ENCODE measurements around the gene WDTC1. TPM values are rescaled to one million over a fixed set of nuclear protein-coding genes. Genes with fewer than 3 reads are reported as not detected.
"Not testable (repeated sequence)": the region's sequence is repeated elsewhere in the genome, so short reads cannot be mapped to it uniquely, and the experiment has no call there.

Gene WDTC1
- total RNA-seq, 1 experiment from 2014 or later: 23.7 TPM

DNA sequence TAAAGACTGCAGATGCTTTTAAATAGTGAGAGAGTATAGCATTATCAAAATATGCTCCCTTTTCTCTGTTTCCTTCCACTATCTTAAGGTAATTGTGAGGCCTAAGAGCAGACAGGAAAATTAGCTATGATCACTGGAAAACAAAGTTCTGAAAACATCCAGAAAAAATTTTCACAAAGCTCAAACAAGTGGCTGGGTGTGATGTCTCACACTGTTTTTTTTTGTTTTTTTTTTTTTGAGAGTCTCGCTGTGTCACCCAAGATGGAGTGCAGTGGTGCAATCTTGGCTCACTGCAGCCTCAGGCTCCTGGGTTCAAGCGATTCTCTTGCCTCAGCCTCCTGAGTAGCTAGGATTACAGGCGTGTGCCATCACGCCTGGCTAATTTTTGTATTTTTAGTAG, 7.2 kb downstream of the WDTC1 start:
- ChIA-PET POLR2A (ENCODE audit: unreplicated experiment) (no interaction called here), CTCF (no interaction called here)
- H3K4me2 ChIP-seq (ENCODE audit: low read length): no peak overlapping the region
- H4K20me1 ChIP-seq (ENCODE audit: low read length): no peaks in the 10 kb centered on the region
- TF ChIP-seq EZH2phosphoT487 (IDR thresholded peaks at IDR 0.05; ENCODE audit: borderline replicate concordance, low read length) (no peak), EZH2 (IDR thresholded peaks at IDR 0.05; ENCODE audit: low read length, unreplicated experiment) (no peak)
- TF ChIP-seq, protein P1, sequence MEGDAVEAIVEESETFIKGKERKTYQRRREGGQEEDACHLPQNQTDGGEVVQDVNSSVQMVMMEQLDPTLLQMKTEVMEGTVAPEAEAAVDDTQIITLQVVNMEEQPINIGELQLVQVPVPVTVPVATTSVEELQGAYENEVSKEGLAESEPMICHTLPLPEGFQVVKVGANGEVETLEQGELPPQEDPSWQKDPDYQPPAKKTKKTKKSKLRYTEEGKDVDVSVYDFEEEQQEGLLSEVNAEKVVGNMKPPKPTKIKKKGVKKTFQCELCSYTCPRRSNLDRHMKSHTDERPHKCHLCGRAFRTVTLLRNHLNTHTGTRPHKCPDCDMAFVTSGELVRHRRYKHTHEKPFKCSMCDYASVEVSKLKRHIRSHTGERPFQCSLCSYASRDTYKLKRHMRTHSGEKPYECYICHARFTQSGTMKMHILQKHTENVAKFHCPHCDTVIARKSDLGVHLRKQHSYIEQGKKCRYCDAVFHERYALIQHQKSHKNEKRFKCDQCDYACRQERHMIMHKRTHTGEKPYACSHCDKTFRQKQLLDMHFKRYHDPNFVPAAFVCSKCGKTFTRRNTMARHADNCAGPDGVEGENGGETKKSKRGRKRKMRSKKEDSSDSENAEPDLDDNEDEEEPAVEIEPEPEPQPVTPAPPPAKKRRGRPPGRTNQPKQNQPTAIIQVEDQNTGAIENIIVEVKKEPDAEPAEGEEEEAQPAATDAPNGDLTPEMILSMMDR (conservative IDR thresholded peaks at IDR 0.05; ENCODE audit: low read depth, low read length): no peak
- H2AFZ ChIP-seq (ENCODE audit: low read length): no peak overlapping the region
- no peaks in the 10 kb centered on the region for H3K4me1 ChIP-seq (ENCODE audit: insufficient read depth, low read length)
- H3K79me2 ChIP-seq (ENCODE audit: low read length): peaks cover 5% of the 10 kb centered on the region; the same call in 1 of the 2 replicates
- H3K4me3 ChIP-seq (ENCODE audit: low read length): no peak overlapping the region
- ATAC-seq: no peak
- H3F3A ChIP-seq (ENCODE audit: low read length, unreplicated experiment): no peaks in the 10 kb centered on the region
- BruUV-seq (replicated peaks): no TSS peak
- H3K27ac ChIP-seq (ENCODE audit: low read length): no peak overlapping the region
- H3K9me2 ChIP-seq (replicated peaks; ENCODE audit: low read length): no peaks in the 10 kb centered on the region
- DNase-seq: no peak
- H3K27me3 ChIP-seq (ENCODE audit: low read length): no peaks in the 10 kb centered on the region
- intact Hi-C loops (cut with micrococcal nuclease): no loop called here
- no peak overlapping the region for H3K9ac ChIP-seq (ENCODE audit: low read length)
- H3K36me3 ChIP-seq (ENCODE audit: low read depth, low read length): 0 out of 2 replicates have a peak, but pooled peaks cover 2% of the 10 kb centered on the region
- no peaks in the 10 kb centered on the region for H3K9me3 ChIP-seq (ENCODE audit: low read length)

DNA sequence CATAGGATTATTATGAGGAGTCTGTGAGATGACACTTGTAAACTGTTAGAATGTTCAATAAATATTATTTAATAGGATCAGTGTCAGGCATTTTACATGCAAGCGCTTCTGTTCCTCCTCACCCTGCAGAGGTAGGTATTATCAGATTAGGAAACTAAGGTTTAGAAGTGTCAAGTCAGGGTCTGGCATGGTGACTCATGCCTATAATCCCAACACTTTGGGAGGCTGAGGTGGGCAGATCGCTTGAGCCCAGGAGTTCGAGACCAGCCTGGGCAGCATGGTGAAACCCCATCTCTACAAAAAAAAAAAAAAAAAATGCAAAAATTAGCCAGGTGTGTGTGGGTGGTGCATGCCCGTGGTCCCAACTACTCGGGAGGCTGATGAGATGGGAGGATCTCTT, 9.2 kb downstream of the WDTC1 start:
- H3K79me2 ChIP-seq (ENCODE audit: low read length); BruUV-seq (replicated peaks); H3K9ac ChIP-seq (ENCODE audit: low read length); H3K27me3 ChIP-seq (ENCODE audit: low read length); H3K9me3 ChIP-seq (ENCODE audit: low read length); H3K27ac ChIP-seq (ENCODE audit: low read length); intact Hi-C loops (cut with micrococcal nuclease); H3K4me3 ChIP-seq (ENCODE audit: low read length); H3K9me2 ChIP-seq (replicated peaks; ENCODE audit: low read length); H4K20me1 ChIP-seq (ENCODE audit: low read length); ATAC-seq; H3K36me3 ChIP-seq (ENCODE audit: low read depth, low read length); DNase-seq; H3K4me2 ChIP-seq (ENCODE audit: low read length); H3F3A ChIP-seq (ENCODE audit: low read length, unreplicated experiment); CTCF ChIA-PET; H2AFZ ChIP-seq (ENCODE audit: low read length); POLR2A ChIA-PET (ENCODE audit: unreplicated experiment); H3K4me1 ChIP-seq (ENCODE audit: insufficient read depth, low read length): not testable (repeated sequence)

DNA sequence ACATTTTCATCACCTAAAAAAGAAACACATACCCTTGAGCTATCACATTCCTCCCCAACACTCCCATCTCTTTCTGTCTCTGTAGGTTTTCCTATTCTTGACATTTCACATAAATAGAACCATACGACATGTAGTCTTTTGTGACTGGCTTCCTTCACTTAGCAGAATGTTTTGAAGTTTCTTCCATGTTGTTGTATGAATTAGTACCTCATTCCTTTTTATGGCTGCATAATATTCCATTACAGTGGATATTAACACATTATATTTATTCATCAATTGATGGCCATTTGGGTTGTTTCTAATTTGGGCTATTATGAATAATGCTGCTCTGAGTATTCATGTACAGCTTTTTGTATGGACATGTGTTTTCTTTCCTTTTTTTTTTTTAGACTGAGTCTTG, 11.8 kb downstream of the WDTC1 start:
- CTCF ChIA-PET: no interaction called here

More for the DNA sequence above, 11.8 kb downstream of the WDTC1 start:
- no peak overlapping the region for H3K27ac ChIP-seq (ENCODE audit: low read length)
- H3K79me2 ChIP-seq (ENCODE audit: low read length): no peaks in the 10 kb centered on the region
- H3F3A ChIP-seq (ENCODE audit: low read length, unreplicated experiment): no peaks in the 10 kb centered on the region
- no peaks in the 10 kb centered on the region for H3K9me2 ChIP-seq (replicated peaks; ENCODE audit: low read length)
- TF ChIP-seq EZH2phosphoT487 (IDR thresholded peaks at IDR 0.05; ENCODE audit: borderline replicate concordance, low read length): no peak
- TF ChIP-seq, protein P1 (conservative IDR thresholded peaks at IDR 0.05; ENCODE audit: low read depth, low read length): no peak
- TF ChIP-seq EZH2 (IDR thresholded peaks at IDR 0.05; ENCODE audit: low read length, unreplicated experiment): no peak
- no peak overlapping the region for H3K4me2 ChIP-seq (ENCODE audit: low read length)
- H3K4me3 ChIP-seq (ENCODE audit: low read length): no peak overlapping the region
- H3K36me3 ChIP-seq (ENCODE audit: low read depth, low read length): 0 out of 2 replicates have a peak, but pooled peaks cover 2% of the 10 kb centered on the region
- no peaks in the 10 kb centered on the region for H3K27me3 ChIP-seq (ENCODE audit: low read length)
- H3K9ac ChIP-seq (ENCODE audit: low read length): no peak overlapping the region
- no TSS peak for BruUV-seq (replicated peaks)
- POLR2A ChIA-PET (ENCODE audit: unreplicated experiment): interaction anchor here (0.6 to 0.7 kb wide), 2 partner anchors 10 to 872 kb away, joined by 3 read pairs; no protein-coding TSS in a partner anchor
- intact Hi-C loops (cut with micrococcal nuclease): no loop called here
- no peaks in the 10 kb centered on the region for H3K4me1 ChIP-seq (ENCODE audit: insufficient read depth, low read length)
- no peaks in the 10 kb centered on the region for H4K20me1 ChIP-seq (ENCODE audit: low read length)
- ATAC-seq (no peak), DNase-seq (no peak)
- no peak overlapping the region for H2AFZ ChIP-seq (ENCODE audit: low read length)
- H3K9me3 ChIP-seq (ENCODE audit: low read length): no peaks in the 10 kb centered on the region
